CD4-positive, CD25-positive, alpha-beta regulatory T cell (primary cell): Measurements from ENCODE around the gene PAQR9. TPM values are rescaled to one million over a fixed set of nuclear protein-coding genes. Genes with fewer than 3 reads are reported as not detected.

Source experiments
- ATAC-seq, 2 donors: fragments of 150-1000 bp; cut with Tn5 transposase; one replicate each; pipeline ENCODE4 v1.10.0; 2021; ENCODE audit warnings: low read depth in 2 of 2, moderate number of reproducible peaks in 2 of 2, moderate library complexity in 1 of 2
- DNase-seq, 3 donors: peaks; one replicate each; pipeline versions ENCODE4 v3.0.0 to v3.0.0-alpha.2; 2012 to 2022; ENCODE audit warnings: mixed read lengths in 1 of 3
- H3K27ac ChIP-seq: one replicate; pipeline ENCODE4 v1.7.0; 2013; ENCODE audit warnings: mild to moderate bottlenecking, low read length; ENCODE audit not compliant: insufficient read depth, poor library complexity, severe bottlenecking
- H3K27me3 ChIP-seq: one replicate; pipeline ENCODE4 v1.7.0; 2013; ENCODE audit warnings: low read length; ENCODE audit not compliant: control insufficient read depth, insufficient read depth
- H3K36me3 ChIP-seq: one replicate; pipeline ENCODE4 v1.7.0; 2013; ENCODE audit warnings: mild to moderate bottlenecking, low read length, moderate library complexity; ENCODE audit not compliant: control insufficient read depth, insufficient read depth
- H3K4me1 ChIP-seq: 2 replicates; pipeline ENCODE4 v1.7.0; 2013; ENCODE audit warnings: mild to moderate bottlenecking, low read length; ENCODE audit not compliant: insufficient read depth, control insufficient read depth, poor library complexity, severe bottlenecking
- H3K4me3 ChIP-seq: one replicate; pipeline ENCODE4 v1.7.0; 2013; ENCODE audit warnings: low read depth, mild to moderate bottlenecking, low read length, moderate library complexity
- H3K9me3 ChIP-seq, 2 experiments: 1 replicate in 1 of 2; 2 replicates in 1 of 2; pipeline ENCODE4 v1.7.0; 2013; ENCODE audit warnings: low read length in 2 of 2, mild to moderate bottlenecking in 1 of 2, moderate library complexity in 1 of 2; ENCODE audit not compliant: control insufficient read depth in 2 of 2
- H3K27ac Mint-ChIP-seq, 3 donors: one replicate each; pipeline ENCODE4 v1.8.0; 2020 to 2022; ENCODE audit warnings: mild to moderate bottlenecking in 3 of 3, mixed read lengths in 3 of 3, moderate library complexity in 2 of 3
- H3K27me3 Mint-ChIP-seq: one replicate; pipeline ENCODE4 v1.8.0; 2022; ENCODE audit warnings: mild to moderate bottlenecking, mixed read lengths
- H3K36me3 Mint-ChIP-seq: one replicate; pipeline ENCODE4 v1.8.0; 2020; ENCODE audit warnings: mixed read lengths
- H3K4me1 Mint-ChIP-seq, 4 donors: one replicate each; pipeline ENCODE4 v1.8.0; 2020 to 2022; ENCODE audit warnings: mixed read lengths in 4 of 4, mild to moderate bottlenecking in 1 of 4
- H3K4me3 Mint-ChIP-seq, 4 donors: one replicate each; pipeline ENCODE4 v1.8.0; 2020 to 2022; ENCODE audit warnings: mild to moderate bottlenecking in 4 of 4, mixed read lengths in 4 of 4, moderate library complexity in 3 of 4
- H3K9me3 Mint-ChIP-seq, 7 donors: one replicate each; pipeline ENCODE4 v1.8.0; 2020 to 2022; ENCODE audit warnings: mixed read lengths in 7 of 7, mild to moderate bottlenecking in 3 of 7, moderate library complexity in 2 of 7
- polyA plus RNA-seq, 4 donors: library from polyadenylated mRNA; unstranded; fragments of 300-500 nt; fragmentation: Illumina TruSeq; gene quantifications; one replicate each; pipeline ENCODE4 v1.2.3, GENCODE V29; 2021
- total RNA-seq: library from RNA; stranded (reverse); gene quantifications from one replicate; pipeline ENCODE4 v1.2.3, GENCODE V29; 2022

Gene PAQR9
- total and polyA plus RNA-seq, 5 donors from 2014 or later: not detected

- Histone ChIP-seq H3K4me1 (no peaks in the 10 kb centered on the region), H3K27ac (no peak overlapping the region), H3K4me3 (no peak overlapping the region), H3K9me3 (no peaks in the 10 kb centered on the region), H3K36me3 (no peaks in the 10 kb centered on the region), H3K27me3 (peaks cover 16% of the 10 kb centered on the region)
- ATAC-seq (no peak), DNase-seq (no peak)
- H3K9me3 Mint-ChIP-seq: no peaks in the 10 kb centered on the region
- H3K27ac Mint-ChIP-seq: no peak overlapping the region
- no peak overlapping the region for H3K4me3 Mint-ChIP-seq
- no peaks in the 10 kb centered on the region for H3K4me1 Mint-ChIP-seq
- H3K27me3 Mint-ChIP-seq: peaks cover 58% of the 10 kb centered on the region
- no peaks in the 10 kb centered on the region for H3K36me3 Mint-ChIP-seq
Measured at GRCh38 chr3:142977399-142977728, 13.9 kb upstream of the PAQR9 start.

DNA sequence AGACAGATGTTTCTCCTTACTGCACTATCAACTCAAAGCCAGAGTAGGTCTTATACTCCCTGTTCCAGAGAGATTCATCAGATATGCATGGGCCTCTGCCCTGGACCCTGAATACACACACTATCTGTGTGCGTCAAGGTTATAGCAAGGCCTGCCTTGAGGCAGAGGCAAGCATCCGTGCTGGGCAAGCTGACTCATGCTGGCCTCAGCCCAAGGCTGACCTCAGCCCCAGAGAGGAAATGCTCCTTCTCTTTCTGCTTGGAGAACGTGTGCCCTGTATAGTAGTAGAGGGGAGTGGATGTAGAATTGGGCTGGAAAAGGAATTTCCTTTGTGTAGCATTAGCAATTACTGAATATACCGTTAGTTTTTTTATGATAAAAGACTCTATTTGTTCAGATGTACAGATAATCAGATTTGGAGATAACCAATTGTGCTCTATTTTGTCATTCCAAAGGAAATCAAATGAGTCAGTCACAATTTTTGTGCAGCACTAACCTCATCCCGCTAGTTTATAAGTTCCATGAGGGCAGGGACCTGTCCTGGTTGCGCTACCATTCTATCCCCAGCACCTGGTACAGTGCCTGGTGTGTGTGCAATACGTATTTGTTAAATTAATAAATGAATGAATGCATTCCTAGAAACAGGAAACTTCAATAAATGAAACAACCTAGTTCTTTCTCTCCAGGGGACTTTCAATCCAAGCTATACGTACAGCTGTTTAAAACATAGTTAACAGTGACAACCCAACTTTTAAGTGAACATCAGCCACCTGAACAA lies 13.3 kb upstream of the PAQR9 start:
- Mint-ChIP-seq H3K4me3 (no peak overlapping the region), H3K27ac (no peak overlapping the region), H3K27me3 (peaks cover 56% of the 10 kb centered on the region), H3K36me3 (no peaks in the 10 kb centered on the region), H3K9me3 (no peaks in the 10 kb centered on the region), H3K4me1 (no peaks in the 10 kb centered on the region)
- no peak for ATAC-seq
- Histone ChIP-seq H3K36me3 (no peaks in the 10 kb centered on the region), H3K4me3 (no peak overlapping the region), H3K27me3 (peaks cover 14% of the 10 kb centered on the region), H3K27ac (no peak overlapping the region), H3K9me3 (no peaks in the 10 kb centered on the region), H3K4me1 (no peaks in the 10 kb centered on the region)
- DNase-seq: no peak

DNA sequence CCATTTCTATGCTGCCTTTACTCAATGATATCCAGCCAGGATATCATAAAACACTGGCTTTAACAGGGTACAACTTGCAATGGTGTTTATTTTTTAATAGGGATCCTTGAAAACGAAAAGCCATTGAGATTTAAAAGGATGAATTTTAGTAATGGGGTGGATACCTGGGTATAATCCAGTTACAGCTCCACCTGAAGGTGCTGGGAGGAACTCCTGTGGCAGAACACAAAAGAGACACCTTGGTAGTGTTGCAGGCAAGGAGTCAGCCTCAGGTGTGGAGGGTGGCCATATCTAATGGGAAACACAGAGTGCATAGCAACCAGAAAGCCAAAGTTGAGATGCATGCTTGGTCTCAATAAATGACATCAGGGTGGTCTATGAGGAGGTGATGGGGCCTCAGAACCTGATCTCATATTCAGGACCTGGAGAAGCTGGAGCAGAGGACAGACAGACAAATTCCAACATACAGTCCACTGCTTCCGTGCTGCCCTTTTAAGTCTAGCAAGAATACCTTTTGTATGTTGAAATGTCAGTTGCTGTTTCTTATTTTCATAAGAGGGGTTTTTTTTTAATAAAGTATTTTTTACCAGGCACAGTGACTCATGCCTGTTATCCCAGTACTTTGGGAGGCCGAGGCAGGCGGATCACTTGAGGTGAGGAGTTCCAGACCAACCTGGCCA lies 12.0 kb upstream of the PAQR9 start:
- no peak overlapping the region for H3K27ac ChIP-seq
- Mint-ChIP-seq H3K27ac (no peak overlapping the region), H3K4me3 (no peak overlapping the region)

GRCh38 chr3:142973217-142974009 lies 9.9 kb upstream of the PAQR9 start:
- DNase-seq (no peak), ATAC-seq (no peak)
- H3K27ac ChIP-seq: no peak overlapping the region
- Mint-ChIP-seq H3K9me3 (peaks cover 0 to under 1% (median 0%) of the 10 kb centered on the region in 7 donors), H3K4me3 (no peak overlapping the region), H3K36me3 (no peaks in the 10 kb centered on the region), H3K27me3 (peaks cover 46% of the 10 kb centered on the region), H3K27ac (no peak overlapping the region), H3K4me1 (no peaks in the 10 kb centered on the region)
- H3K9me3 ChIP-seq: no peaks in the 10 kb centered on the region
- H3K36me3 ChIP-seq: no peaks in the 10 kb centered on the region
- peaks cover 10% of the 10 kb centered on the region for H3K27me3 ChIP-seq
- no peaks in the 10 kb centered on the region for H3K4me1 ChIP-seq
- no peak overlapping the region for H3K4me3 ChIP-seq

More for the DNA sequence above, 12.0 kb upstream of the PAQR9 start:
- Mint-ChIP-seq H3K36me3 (no peaks in the 10 kb centered on the region), H3K9me3 (no peaks in the 10 kb centered on the region), H3K27me3 (peaks cover 43% of the 10 kb centered on the region), H3K4me1 (no peaks in the 10 kb centered on the region)
- H3K9me3 ChIP-seq: no peaks in the 10 kb centered on the region
- H3K4me1 ChIP-seq: no peaks in the 10 kb centered on the region
- H3K4me3 ChIP-seq: no peak overlapping the region
- ATAC-seq (no peak), DNase-seq (no peak)
- H3K27me3 ChIP-seq: peaks cover 12% of the 10 kb centered on the region
- H3K36me3 ChIP-seq: no peaks in the 10 kb centered on the region

DNA sequence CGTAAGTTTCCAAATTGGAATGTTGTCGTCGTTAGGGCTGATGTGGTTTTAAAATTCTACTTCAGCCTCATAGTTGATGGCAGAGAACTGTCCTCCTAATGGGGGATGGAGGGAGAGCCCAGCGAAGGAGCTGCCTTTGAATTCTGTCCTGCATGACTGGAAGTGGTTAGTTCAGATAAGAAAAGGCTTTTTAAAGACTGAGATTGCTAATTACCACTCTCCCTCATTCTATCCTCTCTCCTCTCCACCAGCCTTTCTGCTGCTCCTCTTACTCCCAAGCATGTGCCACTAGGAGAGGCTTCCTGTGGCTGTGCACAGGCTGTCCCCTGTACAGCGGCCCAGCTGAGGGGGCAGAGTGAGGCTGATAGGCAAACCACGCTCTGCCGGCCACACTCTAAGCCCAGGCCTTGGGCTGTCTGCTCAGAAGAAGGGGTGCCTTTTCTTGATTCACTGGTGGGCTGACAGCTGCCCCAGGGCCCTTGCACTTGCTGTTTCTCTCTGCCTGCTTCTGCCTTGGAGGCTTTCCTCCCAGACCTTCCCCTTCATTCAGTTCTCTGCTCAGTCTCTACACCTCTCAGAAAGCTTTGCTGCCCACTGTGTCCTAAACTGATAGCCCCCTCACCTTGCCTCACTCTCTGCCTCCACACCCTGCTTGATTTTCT lies 8.7 kb upstream of the PAQR9 start:
- H3K36me3 Mint-ChIP-seq: no peaks in the 10 kb centered on the region
- no peak overlapping the region for H3K4me3 ChIP-seq
- H3K36me3 ChIP-seq: no peaks in the 10 kb centered on the region
- H3K4me1 ChIP-seq: no peaks in the 10 kb centered on the region
- no peak for ATAC-seq
- H3K9me3 Mint-ChIP-seq: peaks cover 0 to 2% (median 0%) of the 10 kb centered on the region in 7 donors
- H3K27me3 ChIP-seq: peaks cover 10% of the 10 kb centered on the region
- no peak for DNase-seq
- H3K27ac Mint-ChIP-seq: no peak overlapping the region
- H3K4me1 Mint-ChIP-seq: no peaks in the 10 kb centered on the region
- no peak overlapping the region for H3K4me3 Mint-ChIP-seq
- no peaks in the 10 kb centered on the region for H3K9me3 ChIP-seq
- H3K27me3 Mint-ChIP-seq: peaks cover 49% of the 10 kb centered on the region
- no peak overlapping the region for H3K27ac ChIP-seq

- ATAC-seq (no peak), DNase-seq (no peak)
- peaks cover 0 to 2% (median 0%) of the 10 kb centered on the region in 7 donors for H3K9me3 Mint-ChIP-seq
- Histone ChIP-seq H3K27me3 (peaks cover 8% of the 10 kb centered on the region), H3K27ac (no peak overlapping the region), H3K36me3 (no peaks in the 10 kb centered on the region), H3K4me3 (no peak overlapping the region), H3K9me3 (no peaks in the 10 kb centered on the region), H3K4me1 (no peaks in the 10 kb centered on the region)
- H3K36me3 Mint-ChIP-seq: no peaks in the 10 kb centered on the region
- no peak overlapping the region for H3K27ac Mint-ChIP-seq
- no peak overlapping the region for H3K4me3 Mint-ChIP-seq
- no peaks in the 10 kb centered on the region for H3K4me1 Mint-ChIP-seq
- H3K27me3 Mint-ChIP-seq: peaks cover 48% of the 10 kb centered on the region
Measured at GRCh38 chr3:142971431-142971830, 8.0 kb upstream of the PAQR9 start.

GRCh38 chr3:142968319-142969025 lies 5.0 kb upstream of the PAQR9 start:
- ATAC-seq (no peak), DNase-seq (no peak)
- Mint-ChIP-seq H3K4me1 (peaks cover 0 to 4% (median 2%) of the 10 kb centered on the region in 4 donors), H3K4me3 (no peak overlapping the region), H3K9me3 (peaks cover 0 to 2% (median 0%) of the 10 kb centered on the region in 7 donors), H3K36me3 (no peaks in the 10 kb centered on the region), H3K27ac (no peak overlapping the region), H3K27me3 (peaks cover 68% of the 10 kb centered on the region)
- Histone ChIP-seq H3K9me3 (no peaks in the 10 kb centered on the region), H3K36me3 (no peaks in the 10 kb centered on the region), H3K27ac (no peak overlapping the region), H3K27me3 (peaks cover 21% of the 10 kb centered on the region), H3K4me1 (no peaks in the 10 kb centered on the region), H3K4me3 (no peak overlapping the region)
